Posterior cingulate gyrus (tissue), 11 donors: ENCODE data around the gene FAM89A.

Experiments used
- DNase-seq, 10 donors: peaks; one replicate each; pipeline versions ENCODE4 v3.0.0 to v3.0.0-alpha.2; 2020 to 2021; ENCODE audit warnings: mixed read lengths in 3 of 10
- intact Hi-C: fragments of 100-400 bp; cut with DNase I; formaldehyde crosslinking; loops from one replicate; pipeline ENCODE4 v1.15.1; 2023

FAM89A gene

GRCh38 chr1:230975636-230976035 is 64.4 kb downstream of the FAM89A start:
- intact Hi-C loops: loop anchor here (10.0 kb wide), 2 partner anchors 61 to 239 kb away; no protein-coding TSS in a partner anchor
- DNase-seq: peak in 1 of 10 donors; percentile 43

DNA sequence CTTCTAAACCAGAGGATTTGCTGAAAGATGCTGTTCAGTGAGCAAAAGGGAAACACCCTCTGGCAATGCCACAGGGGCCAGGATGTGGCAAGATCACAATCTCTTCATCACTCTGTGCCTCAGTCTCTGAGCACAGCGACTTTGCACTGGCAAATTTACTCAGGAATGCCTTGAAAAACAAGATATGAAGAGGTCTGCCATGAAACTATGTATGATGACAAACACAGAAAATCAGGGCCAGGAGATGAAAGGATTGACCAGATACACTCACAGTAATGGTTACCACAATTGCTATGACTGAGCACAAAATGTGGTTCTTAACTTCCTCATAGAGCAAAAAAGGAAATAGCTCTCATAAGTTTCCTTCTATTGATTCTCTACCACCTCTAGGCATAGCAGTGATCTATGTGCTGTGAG is 67.2 kb downstream of the FAM89A start:
- DNase-seq: peak in 1 of 10 donors; percentile 49
- intact Hi-C loops: loop anchor here (10.0 kb wide), 2 partner anchors 58 to 242 kb away; no protein-coding TSS in a partner anchor

DNA sequence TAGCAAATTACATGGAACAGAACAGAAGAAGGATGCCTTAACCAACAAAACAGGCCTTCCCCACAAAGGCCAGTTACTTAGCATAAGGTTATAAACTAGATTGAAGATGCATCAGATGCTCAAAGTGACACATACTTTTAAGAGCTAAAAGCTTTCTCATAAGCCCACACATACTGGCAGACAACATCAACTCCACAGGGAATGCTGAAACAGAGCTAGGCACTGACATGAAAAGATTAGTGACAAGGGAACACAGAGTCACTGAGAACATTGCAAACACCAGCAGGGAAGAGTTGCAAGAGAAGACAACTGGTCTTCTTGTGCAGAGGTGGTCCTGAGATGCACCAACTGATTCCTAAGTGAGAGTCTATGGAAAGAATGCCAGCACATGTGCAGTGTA is 68.3 kb downstream of the FAM89A start:
- intact Hi-C loops: loop anchor here (10.0 kb wide), 2 partner anchors 57 to 243 kb away; no protein-coding TSS in a partner anchor
- no peak for DNase-seq

DNA sequence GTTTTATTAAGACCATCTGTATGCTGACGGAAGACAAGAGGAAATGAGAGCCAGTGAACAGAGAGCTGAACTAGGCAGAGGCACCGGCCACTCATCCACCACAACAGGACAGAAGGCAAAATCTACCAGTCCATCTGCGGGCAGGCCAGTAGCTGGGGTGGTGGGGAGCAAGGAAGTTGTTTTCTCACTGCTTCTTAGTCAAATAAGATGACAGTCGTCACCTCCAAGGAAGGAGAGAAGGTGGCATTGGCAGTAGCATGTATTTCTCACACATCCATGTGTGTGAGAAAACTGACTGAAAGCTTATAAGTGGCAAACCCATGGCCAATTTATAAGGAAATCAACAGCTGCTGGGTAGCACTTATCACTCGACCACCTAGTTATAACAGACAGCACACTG is 69.6 kb downstream of the FAM89A start:
- DNase-seq: no peak
- intact Hi-C loops: loop anchor here (10.0 kb wide), 2 partner anchors 56 to 244 kb away; no protein-coding TSS in a partner anchor
